ENCODE results near the gene CLHC1. TPM values are rescaled to one million over a fixed set of nuclear protein-coding genes. Genes with fewer than 3 reads are reported as not detected.

Gene CLHC1
- total RNA-seq, 1 experiment from 2014 or later: 11.1 TPM

- H3K27me3 ChIP-seq (ENCODE audit: insufficient read depth, low read length): no peaks in the 10 kb centered on the region
- no peaks in the 10 kb centered on the region for H3K36me3 ChIP-seq (ENCODE audit: control insufficient read depth in 1 of 2, insufficient read depth in 2 of 2, low read length in 2 of 2)
- no peaks in the 10 kb centered on the region for H3K9me3 ChIP-seq (ENCODE audit: control insufficient read depth in 1 of 2, insufficient read depth in 1 of 2, low read depth in 1 of 2, low read length in 2 of 2)
- POLR2A ChIA-PET: interaction anchor here (4.7 kb wide), 1 partner anchor 118 kb away, joined by 15 read pairs; the partner anchor contains the start of gene RTN4
- no peaks in the 10 kb centered on the region for H4K20me1 ChIP-seq (ENCODE audit: insufficient read depth)
- no peak overlapping the region for H3K4me3 ChIP-seq (replicated peaks in 1 of 2; ENCODE audit: low read depth in 1 of 2, low read length in 2 of 2)
- ATAC-seq (peak; percentile 86), DNase-seq (ENCODE audit: low read depth, low spot score) (peak; percentile 29)
- BruUV-seq (replicated peaks): no TSS peak
- H3K9ac ChIP-seq (ENCODE audit: low read length): no peak overlapping the region
- no peaks in the 10 kb centered on the region for H3K79me2 ChIP-seq (ENCODE audit: insufficient read depth, low read length)
- H2AFZ ChIP-seq (ENCODE audit: low read depth, low read length, poor library complexity, severe bottlenecking): no peak overlapping the region
- no peaks in the 10 kb centered on the region for H3K9me2 ChIP-seq (ENCODE audit: insufficient read depth)
- CTCF ChIA-PET: interaction anchor here (1.2 to 2.8 kb wide), 5 partner anchors 10 to 268 kb away, joined by 3 to 21 read pairs (median 8); partner anchors contain the start of gene RTN4
- RAD21 ChIA-PET (ENCODE audit: low non-redundant PET in 1 of 2, low total read pairs in 2 of 2, uncharacterized antibody in 2 of 2, unreplicated experiment in 2 of 2): interaction anchor here (0.9 to 1.0 kb wide), 2 partner anchors 269 kb away, joined by 3 read pairs; no protein-coding TSS in a partner anchor
- H3K4me2 ChIP-seq (ENCODE audit: low read length): no peak overlapping the region
- TF ChIP-seq CTCF (IDR thresholded peaks at IDR 0.05 in 2 of 3, conservative IDR thresholded peaks at IDR 0.05 in 1 of 3; ENCODE audit: borderline replicate concordance in 1 of 3, insufficient read depth in 1 of 3, low read depth in 2 of 3, low read length in 2 of 3): peak; percentile 70 to 89 (median 87)
- no peak for TF ChIP-seq CEBPB (IDR thresholded peaks at IDR 0.05; ENCODE audit: low read depth)
- TF ChIP-seq ZNF274 (IDR thresholded peaks at IDR 0.05; ENCODE audit: low read depth, low read length): no peak
- TF ChIP-seq EGR1 (IDR thresholded peaks at IDR 0.05; ENCODE audit: low read depth): no peak
- TF ChIP-seq SRF (IDR thresholded peaks at IDR 0.05; ENCODE audit: low read depth): no peak
- peak; percentile 94 for TF ChIP-seq RAD21 (IDR thresholded peaks at IDR 0.05; ENCODE audit: low read depth)
- TF ChIP-seq EZH2 (IDR thresholded peaks at IDR 0.05): no peak
- TF ChIP-seq YY1 (IDR thresholded peaks at IDR 0.05; ENCODE audit: extremely low read depth, insufficient replicate concordance, low read depth, low read length): no peak
- intact Hi-C loops (cut with micrococcal nuclease): loop anchor here (1.0 kb wide), 2 partner anchors 119 to 153 kb away; no protein-coding TSS in a partner anchor
- H3K4me1 ChIP-seq (ENCODE audit: control insufficient read depth in 1 of 2, insufficient read depth in 2 of 2, low read length in 2 of 2): peaks cover 0 to 6% of the 10 kb centered on the region in 2 experiments; a peak in 2 of 4 replicates
- no peak overlapping the region for H3K27ac ChIP-seq (ENCODE audit: low read depth, low read length)
Measured at GRCh38 chr2:55168221-55169154, 63.6 kb downstream of the CLHC1 start.

All from HCT116 (cell line).